HG02610 (cell line): Measurements from ENCODE around the gene GOLGA1.
"Not testable (repeated sequence)": the region's sequence is repeated elsewhere in the genome, so short reads cannot be mapped to it uniquely, and the experiment has no call there.

Experiments
- ATAC-seq: cut with Tn5 transposase; IDR thresholded peaks from one replicate; pipeline ENCODE4 v1.9.1; 2021; ENCODE audit warnings: mild to moderate bottlenecking, moderate library complexity; ENCODE audit not compliant: unreplicated experiment

The GOLGA1 gene

GRCh38 chr9:124940894-124941678 lies at the start of gene GOLGA1:
GOLGA1 (minus strand) TSS chr9:124941083; CDS start chr9:124938711, 2,372 bp downstream.
- peak; percentile 79 for ATAC-seq

DNA sequence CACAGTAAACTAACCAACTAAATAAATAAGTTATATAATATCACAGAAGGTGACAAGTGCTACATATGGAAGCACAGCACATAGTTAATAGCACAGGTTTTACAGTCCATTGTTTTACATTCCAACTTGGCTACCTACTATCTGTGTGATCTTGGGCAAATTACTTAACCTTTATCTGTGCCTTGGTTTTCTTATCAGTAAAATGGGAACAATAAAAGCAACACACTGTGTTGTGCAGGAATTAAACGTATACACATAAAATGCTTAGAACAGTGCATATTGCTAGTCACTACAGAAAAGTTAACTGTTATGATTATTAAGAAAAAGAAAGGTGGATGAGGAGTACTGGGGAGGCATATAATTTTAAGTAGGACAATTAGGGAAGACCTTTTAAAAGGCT lies 42.8 kb upstream of the GOLGA1 start:
- no peak for ATAC-seq

DNA sequence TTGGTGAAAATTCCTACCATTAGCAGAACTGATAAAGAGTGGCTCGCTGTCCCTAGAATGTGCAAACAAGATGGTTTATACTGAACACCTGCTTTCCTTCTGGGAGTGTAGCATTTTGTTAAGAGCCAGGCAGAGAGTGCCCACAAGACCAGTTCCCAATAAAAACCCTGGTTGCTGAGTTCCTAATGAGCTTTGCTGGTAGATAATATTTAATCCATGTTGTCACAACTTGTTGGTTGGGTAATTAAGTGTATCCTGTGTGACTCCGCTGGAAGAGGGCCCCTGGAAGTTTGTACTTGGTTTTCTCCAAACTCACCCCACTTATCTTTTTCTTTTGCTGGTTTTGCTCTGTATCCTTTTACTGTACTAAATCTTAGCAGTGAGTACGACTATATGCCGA lies 39.5 kb upstream of the GOLGA1 start:
- ATAC-seq: no peak

DNA sequence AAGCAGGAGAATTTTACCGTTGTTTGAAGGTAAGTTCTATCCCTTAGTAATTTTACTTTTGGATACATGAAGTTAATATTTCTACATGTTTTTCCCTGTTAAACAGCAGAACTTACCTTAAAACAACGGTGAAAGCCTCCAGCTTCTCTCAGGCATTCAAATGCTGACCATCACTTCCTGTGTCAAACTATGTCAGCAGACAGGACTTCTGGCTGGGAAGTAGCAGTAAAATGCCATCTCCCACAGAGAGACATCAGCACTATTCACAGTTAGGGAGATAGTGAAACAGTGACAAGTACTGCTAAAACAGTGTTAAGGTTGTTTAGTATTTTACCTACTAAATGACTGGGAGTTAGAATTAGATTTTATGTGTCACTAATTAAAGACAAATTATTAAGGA lies 34.2 kb upstream of the GOLGA1 start:
- no peak for ATAC-seq

GRCh38 chr9:124973807-124974206 lies 32.9 kb upstream of the GOLGA1 start:
- ATAC-seq: no peak

- no peak for ATAC-seq
Measured at GRCh38 chr9:124972241-124972770, 31.4 kb upstream of the GOLGA1 start.

GRCh38 chr9:124969401-124969800 lies 28.5 kb upstream of the GOLGA1 start:
- ATAC-seq: no peak

DNA sequence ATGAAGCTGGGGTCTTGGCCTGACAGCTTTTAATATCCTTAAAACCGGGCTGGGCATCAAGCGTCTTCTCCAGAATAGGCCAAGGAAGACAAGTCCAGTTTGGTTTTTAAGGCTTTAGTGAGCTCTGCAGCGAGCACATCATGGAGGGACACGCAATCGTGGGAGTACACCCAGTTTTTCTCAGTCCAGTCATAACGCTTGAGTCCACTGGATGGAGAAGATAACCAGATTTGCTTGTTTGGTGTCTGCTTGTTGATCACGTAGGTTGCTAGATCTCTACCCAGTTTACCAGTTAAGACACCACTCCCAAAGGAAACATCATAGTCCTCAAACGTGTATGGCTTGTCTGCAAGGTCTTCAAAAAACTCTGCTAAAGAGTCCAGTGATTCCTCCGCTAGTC lies 27.4 kb upstream of the GOLGA1 start:
- no peak for ATAC-seq

DNA sequence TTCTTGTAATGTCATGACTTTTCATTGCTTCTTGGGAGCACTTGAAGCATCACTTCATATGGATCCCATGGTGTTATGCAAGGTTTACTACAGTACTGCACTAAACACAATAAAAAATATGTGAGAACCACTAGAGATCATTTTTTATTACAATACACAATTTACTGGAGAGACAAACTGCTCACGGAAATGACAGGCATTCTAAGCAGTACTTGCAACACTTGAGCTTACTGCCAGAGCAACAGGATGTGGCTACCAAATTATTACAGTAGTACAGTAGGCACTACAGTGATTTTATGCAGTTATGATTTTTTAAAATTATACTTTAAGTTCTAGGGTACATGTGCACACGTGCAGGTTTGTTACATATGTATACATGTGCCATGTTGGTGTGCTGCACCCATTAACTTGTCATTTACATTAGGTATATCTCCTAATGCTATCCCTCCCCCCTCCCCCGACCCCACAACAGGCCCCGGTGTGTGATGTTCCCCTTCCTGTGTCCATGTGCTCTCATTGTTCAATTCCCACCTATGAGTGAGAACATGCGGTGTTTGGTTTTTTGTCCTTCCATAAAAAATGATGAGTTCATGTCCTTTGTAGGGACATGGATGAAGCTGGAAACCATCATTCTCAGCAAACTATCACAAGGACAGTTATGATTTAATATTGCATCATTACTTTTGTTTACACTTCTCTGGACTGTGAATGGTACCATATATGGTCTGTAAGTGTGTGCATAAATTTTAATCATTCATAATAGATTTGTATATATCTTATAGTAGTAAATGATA lies 25.1 kb upstream of the GOLGA1 start:
- not testable (repeated sequence) for ATAC-seq

DNA sequence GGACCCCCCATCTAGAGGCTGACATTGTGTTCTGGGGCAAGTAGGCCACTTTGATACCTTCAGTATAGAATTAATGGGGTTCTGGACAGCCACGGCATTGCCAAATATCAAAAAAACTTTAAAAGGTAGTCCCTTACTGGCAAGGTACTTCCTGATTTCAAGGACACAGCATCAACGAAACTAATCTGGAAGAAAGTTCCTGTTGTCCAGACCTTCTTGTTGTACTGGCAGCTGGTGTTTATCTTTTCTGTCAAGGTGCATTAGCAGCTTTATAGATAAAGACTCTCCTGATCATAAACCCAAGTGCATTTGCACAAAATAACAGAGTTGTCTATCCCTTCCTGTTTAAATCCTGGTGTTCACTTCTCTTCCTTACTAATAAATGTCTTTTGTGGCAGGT lies 23.7 kb upstream of the GOLGA1 start:
- no peak for ATAC-seq

DNA sequence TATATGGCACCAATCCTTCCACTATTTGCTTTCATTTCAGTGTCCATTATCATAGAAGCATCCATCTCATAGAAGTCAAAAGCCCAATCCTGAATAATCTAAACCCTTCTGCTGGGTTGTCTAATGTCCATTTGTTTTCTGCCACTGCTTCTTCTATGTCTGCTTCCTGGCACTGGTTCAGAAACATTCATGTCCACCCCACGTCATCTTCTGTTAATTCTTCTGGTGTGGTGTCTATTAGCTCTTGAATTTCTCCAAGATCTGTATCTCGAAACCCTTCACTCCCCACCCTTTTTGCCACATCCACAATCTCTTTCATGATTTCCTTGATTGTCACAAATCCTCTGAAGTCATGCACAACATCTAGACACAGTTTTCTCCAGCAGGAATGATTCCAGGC lies 23.2 kb upstream of the GOLGA1 start:
- no peak for ATAC-seq

DNA sequence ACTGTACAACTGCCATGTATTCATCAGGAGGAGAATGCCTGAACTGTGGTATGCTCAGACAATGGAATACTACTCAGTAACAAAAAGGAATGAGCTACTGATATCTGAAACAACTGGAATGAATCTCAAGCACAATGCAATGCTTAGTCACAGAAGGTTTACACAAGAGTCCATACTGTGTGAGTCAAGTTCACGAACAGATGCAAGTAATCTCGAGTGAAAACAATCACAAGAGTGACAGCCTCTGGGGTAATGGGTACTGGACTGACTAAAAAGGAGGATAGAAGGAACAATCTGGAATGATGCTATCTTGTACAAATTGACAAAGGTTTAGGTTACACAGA lies 19.5 kb upstream of the GOLGA1 start:
- ATAC-seq: no peak

GRCh38 chr9:124959671-124960408 lies 19.0 kb upstream of the GOLGA1 start:
- ATAC-seq: not testable (repeated sequence)

DNA sequence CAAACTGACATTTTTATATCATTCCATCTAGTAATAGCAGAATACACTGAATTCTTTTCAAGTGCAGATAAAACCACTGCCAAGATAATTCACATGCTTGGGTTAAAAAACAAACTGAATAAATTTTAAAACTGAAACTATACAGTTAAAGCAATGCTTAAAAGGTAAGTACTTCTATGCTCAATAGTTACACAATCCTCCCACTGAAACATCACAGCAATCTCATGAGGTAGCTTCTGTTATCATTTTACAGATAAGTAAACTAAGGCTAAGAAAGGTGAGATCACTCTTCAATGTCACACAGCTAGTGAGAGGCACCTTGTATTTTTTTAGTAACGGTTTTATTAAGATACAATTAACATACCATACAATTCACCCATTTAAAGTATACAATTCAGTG lies 13.4 kb upstream of the GOLGA1 start:
- ATAC-seq: no peak

DNA sequence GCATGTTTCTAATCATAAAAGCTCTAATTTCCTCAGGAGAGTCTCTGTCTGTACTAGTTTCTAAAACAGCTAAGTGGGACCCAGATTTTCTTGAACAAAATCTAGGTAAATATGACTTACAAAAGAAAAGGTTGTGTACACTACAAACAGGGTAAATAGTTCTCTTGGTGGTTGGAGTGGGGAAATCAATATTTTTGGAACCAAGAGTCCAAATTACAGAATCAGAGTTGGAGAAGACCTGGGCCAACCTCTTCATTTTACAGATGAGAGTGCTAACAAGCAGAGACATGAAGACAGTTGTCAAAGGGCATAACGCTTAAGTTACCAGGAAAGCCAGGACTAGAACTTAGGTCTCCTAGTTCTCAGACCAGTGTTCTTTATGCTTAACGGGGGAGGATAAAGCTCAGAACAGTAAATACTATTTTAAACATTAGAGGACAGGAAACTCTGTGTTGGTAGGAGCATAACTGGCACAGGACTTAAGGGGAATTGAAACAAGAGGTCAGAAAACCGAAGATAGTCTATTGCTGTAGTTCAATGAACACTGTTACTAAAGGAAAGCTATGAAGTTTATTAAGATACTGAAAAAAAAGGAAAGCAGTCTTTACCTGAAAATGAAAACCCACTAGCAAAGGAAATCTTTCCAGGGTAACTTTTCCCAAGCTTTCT lies 9.3 kb upstream of the GOLGA1 start:
- ATAC-seq: no peak

- ATAC-seq: no peak
Measured at GRCh38 chr9:124949387-124949786, 8.5 kb upstream of the GOLGA1 start.

DNA sequence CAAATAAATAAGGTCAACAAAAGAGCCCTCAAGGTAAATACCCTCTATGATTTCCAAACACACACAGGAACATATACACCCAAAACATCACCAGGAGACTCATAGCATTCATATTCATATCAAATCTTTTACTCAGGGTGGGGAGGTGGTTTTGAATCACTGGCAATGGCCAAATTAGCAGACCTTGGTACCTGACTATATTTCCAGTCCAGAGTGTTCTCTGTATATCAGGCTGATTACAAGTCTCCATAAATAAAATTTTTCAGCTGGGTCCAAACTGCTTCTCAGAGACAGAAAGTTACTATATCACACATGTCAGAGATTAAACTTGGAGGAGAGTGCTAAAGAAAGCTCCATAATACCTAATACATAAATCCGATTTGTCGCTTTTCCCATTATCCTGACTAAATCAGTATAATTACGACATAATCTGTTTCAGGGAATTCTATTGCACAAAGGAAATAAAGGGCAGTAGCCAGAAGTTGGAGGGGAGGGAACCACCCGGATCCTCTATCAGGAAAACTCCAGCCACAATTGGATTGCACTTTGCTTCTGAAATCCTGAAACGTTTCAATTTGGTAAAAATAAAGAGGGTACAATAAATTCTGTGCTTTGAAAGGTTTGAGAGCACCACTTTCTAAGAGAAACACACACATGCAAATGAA lies 7.0 kb upstream of the GOLGA1 start:
- ATAC-seq: no peak

GRCh38 chr9:124946167-124946566 lies 5.3 kb upstream of the GOLGA1 start:
- ATAC-seq: no peak

GRCh38 chr9:124941679-124942561 lies 1.0 kb upstream of the GOLGA1 start:
- ATAC-seq: peak; percentile 31
